Measurements from ENCODE around the gene PCED1A. TPM values are rescaled to one million over a fixed set of nuclear protein-coding genes. Genes with fewer than 3 reads are reported as not detected.

The PCED1A gene
- total RNA-seq, 1 experiment from 2014 or later = 16.2 TPM

GRCh38 chr20:2867081-2867864 is 26.8 kb upstream of the PCED1A start:
- no peak for DNase-seq (ENCODE audit: extremely low read depth, low read depth)

GRCh38 chr20:2866236-2866635 is 25.8 kb upstream of the PCED1A start:
- DNase-seq (ENCODE audit: extremely low read depth, low read depth) = no peak

- no peak for DNase-seq (ENCODE audit: extremely low read depth, low read depth)
Observed at GRCh38 chr20:2865630-2866029, 25.2 kb upstream of the PCED1A start.

- DNase-seq (ENCODE audit: extremely low read depth, low read depth) = no peak
Observed at GRCh38 chr20:2865101-2865500, 24.6 kb upstream of the PCED1A start.

- no peak for DNase-seq (ENCODE audit: extremely low read depth, low read depth)
Observed at GRCh38 chr20:2864626-2865025, 24.2 kb upstream of the PCED1A start.

- no peak for DNase-seq (ENCODE audit: extremely low read depth, low read depth)
Observed at GRCh38 chr20:2859330-2860121, 19.1 kb upstream of the PCED1A start.

- DNase-seq (ENCODE audit: extremely low read depth, low read depth) = no peak
Observed at GRCh38 chr20:2858591-2858990, 18.1 kb upstream of the PCED1A start.

GRCh38 chr20:2851086-2851485 is 10.6 kb upstream of the PCED1A start:
- DNase-seq (ENCODE audit: extremely low read depth, low read depth) = no peak

- DNase-seq (ENCODE audit: extremely low read depth, low read depth) = no peak
Observed at GRCh38 chr20:2849529-2849928, 9.1 kb upstream of the PCED1A start.

- no peak for DNase-seq (ENCODE audit: extremely low read depth, low read depth)
Observed at GRCh38 chr20:2847802-2848201, 7.3 kb upstream of the PCED1A start.

- no peak for DNase-seq (ENCODE audit: extremely low read depth, low read depth)
Observed at GRCh38 chr20:2846698-2847097, 6.2 kb upstream of the PCED1A start.

- DNase-seq (ENCODE audit: extremely low read depth, low read depth) = no peak
Observed at GRCh38 chr20:2845607-2846006, 5.2 kb upstream of the PCED1A start.

- DNase-seq (ENCODE audit: extremely low read depth, low read depth) = no peak
Observed at GRCh38 chr20:2840967-2841531, 594 bp upstream of the PCED1A start.

- DNase-seq (ENCODE audit: extremely low read depth, low read depth) = no peak
Observed at GRCh38 chr20:2839732-2840137, 720 bp downstream of the PCED1A start.

GRCh38 chr20:2838847-2839671 is 1.4 kb downstream of the PCED1A start:
- no peak for DNase-seq (ENCODE audit: extremely low read depth, low read depth)

- DNase-seq (ENCODE audit: extremely low read depth, low read depth) = no peak
Observed at GRCh38 chr20:2838170-2838797, 2.2 kb downstream of the PCED1A start.

- DNase-seq (ENCODE audit: extremely low read depth, low read depth) = no peak
Observed at GRCh38 chr20:2837221-2837960, 3.1 kb downstream of the PCED1A start.

GRCh38 chr20:2836035-2836434 is 4.4 kb downstream of the PCED1A start:
- no peak for DNase-seq (ENCODE audit: extremely low read depth, low read depth)

- DNase-seq (ENCODE audit: extremely low read depth, low read depth) = no peak
Observed at GRCh38 chr20:2835331-2835796, 5.1 kb downstream of the PCED1A start.
